HG03159 (cell line): ENCODE measurements around the gene EIF6.

Experiments used
- ATAC-seq: cut with Tn5 transposase; IDR thresholded peaks from one replicate; pipeline ENCODE4 v1.9.1; 2021; ENCODE audit warnings: mild to moderate bottlenecking, moderate library complexity; ENCODE audit not compliant: unreplicated experiment

The EIF6 gene

GRCh38 chr20:35281506-35282101 is 3.0 kb downstream of the EIF6 start:
- ATAC-seq, result no peak

- no peak for ATAC-seq
These were observed 4.0 kb downstream of the EIF6 start for GRCh38 chr20:35280523-35280922.

- ATAC-seq, result no peak
These were observed 4.9 kb downstream of the EIF6 start for GRCh38 chr20:35279533-35280174.

DNA sequence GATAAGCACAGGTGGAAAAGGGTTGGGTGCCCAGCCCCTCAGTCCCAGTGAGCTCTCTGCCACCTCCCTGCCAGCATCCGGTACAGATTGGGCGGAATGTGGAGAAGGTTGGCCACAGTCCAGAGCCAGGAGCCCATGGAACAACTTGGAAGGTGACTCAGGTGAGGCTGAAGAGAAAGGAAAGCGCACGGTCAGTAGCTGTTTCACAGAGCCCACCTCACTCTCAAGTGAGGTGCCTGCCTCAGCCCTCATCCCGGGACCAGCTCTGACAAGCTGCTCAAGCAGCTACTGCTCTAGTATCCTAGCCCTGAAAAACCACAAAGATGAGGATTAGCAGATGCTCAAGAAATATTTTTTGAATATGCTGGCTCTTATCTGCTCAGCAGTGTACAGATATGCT is 5.5 kb downstream of the EIF6 start:
- ATAC-seq, result no peak

DNA sequence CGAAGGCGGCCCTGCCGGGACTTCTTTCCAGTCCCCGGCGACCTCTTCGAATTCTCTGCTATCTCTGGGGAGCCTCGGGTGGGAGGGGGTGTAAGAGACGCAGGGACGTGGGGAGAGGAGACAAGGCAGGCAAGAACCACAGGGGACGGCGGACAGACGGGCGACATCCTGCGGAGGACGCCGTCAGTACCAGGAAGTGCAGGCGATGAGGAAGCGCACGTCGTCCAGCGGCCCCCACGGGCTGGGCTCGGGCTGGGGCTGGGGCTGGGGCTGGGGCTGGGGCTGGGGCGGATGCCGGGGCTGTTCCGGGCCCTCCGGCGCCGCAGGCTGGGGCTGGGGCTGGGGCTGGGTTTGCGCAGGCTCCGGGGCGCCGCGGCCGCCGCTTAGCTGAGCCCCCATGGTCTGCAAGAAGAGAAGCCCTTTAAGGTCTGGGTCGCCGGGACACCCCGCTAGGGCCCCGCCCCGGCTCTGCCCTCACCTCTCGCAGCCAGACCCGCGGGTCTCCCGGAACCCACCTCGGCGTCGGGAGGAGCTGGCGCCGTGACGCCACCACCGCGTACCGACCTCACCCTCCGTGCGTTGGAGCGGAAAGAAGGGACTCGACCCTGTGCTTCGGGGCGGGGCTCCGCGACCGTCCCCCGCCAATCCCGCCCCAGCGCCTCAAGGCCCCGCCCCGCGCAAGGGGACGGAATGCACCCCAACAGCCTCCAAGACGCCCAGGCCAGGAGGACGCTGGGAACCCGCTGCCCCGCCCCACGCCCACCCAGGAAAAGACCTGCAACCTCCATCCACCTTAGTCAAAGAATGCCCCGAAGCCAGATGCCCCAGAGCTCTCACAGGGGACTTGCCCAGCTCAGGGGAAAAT is 6.8 kb downstream of the EIF6 start, which contains the start of gene MMP24OS:
MMP24OS (minus strand) TSS at position 592 of the 865 bp plus-strand sequence; CDS start at position 399, 193 bp downstream.
- peak; percentile 85 for ATAC-seq

GRCh38 chr20:35277127-35277526 is 7.4 kb downstream of the EIF6 start:
- peak; percentile 8 for ATAC-seq

DNA sequence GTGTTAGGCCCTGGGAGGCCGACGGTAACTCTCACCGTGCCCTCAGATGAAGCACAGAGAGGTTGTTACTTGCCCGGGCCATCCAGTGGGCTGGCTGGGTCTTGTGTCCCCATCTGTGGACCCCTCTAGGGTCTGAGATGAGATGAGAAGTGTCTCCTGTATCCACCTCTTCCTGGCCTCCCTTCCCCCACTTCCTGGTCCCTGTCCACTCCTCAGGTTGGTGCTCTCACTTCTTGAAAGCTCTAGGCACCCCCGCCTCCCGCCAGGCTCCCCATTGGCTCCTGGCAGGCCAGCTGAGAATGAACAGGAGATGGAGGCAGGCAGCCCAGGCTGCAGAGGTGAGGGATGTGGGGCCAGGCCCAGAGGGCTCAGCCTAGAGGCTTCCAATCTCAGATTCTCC is 8.2 kb downstream of the EIF6 start:
- no peak for ATAC-seq

DNA sequence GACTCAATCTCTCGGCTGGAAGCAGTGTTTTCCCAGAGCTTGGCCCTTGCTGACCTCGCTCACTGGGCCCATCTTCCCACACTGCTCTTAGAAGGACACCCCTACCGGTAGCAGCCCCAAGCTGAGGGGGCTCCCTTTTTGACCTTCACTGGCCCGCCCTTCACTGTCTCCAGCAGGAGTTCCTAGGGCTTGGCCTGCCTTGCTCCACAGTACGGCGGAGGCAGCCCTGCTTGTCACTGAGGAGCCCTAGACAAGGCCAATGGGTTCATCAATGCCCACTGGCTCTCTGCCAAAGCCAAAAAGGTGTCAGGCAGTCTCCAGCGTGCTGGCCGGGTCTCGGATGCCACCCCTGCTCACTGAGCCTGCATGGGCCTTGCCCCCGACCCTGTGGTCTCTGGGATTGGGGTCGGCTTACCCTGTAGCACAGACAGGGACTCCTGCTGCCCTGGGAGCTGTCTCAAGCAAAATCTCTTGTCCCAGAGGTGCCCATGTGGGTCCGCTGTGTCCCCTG is 8.8 kb downstream of the EIF6 start:
- ATAC-seq, result no peak

- no peak for ATAC-seq
These were observed 10.1 kb downstream of the EIF6 start for GRCh38 chr20:35274172-35275092.

- ATAC-seq, result no peak
These were observed 11.0 kb downstream of the EIF6 start for GRCh38 chr20:35273449-35274171.

DNA sequence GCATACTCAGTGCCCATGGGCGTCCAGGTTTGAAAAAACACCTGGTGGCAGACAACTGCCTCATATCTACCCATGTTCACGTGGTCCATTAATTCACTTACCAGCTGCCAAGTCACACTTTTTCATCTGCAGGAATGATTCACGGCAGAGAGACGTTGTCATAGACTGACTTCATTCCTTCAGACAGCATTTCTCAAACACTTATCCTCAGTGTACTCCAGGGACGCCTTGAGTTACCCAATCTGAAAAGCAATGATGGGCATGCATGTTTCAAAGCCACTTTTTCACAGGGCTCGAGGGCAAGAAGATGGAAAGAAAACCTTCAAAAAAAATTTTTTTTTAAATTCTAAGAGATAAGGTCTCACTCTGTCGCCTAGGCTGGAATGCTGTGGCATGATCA is 12.7 kb downstream of the EIF6 start:
- ATAC-seq, result no peak

- no peak for ATAC-seq
These were observed 13.3 kb downstream of the EIF6 start for GRCh38 chr20:35271073-35271882.

DNA sequence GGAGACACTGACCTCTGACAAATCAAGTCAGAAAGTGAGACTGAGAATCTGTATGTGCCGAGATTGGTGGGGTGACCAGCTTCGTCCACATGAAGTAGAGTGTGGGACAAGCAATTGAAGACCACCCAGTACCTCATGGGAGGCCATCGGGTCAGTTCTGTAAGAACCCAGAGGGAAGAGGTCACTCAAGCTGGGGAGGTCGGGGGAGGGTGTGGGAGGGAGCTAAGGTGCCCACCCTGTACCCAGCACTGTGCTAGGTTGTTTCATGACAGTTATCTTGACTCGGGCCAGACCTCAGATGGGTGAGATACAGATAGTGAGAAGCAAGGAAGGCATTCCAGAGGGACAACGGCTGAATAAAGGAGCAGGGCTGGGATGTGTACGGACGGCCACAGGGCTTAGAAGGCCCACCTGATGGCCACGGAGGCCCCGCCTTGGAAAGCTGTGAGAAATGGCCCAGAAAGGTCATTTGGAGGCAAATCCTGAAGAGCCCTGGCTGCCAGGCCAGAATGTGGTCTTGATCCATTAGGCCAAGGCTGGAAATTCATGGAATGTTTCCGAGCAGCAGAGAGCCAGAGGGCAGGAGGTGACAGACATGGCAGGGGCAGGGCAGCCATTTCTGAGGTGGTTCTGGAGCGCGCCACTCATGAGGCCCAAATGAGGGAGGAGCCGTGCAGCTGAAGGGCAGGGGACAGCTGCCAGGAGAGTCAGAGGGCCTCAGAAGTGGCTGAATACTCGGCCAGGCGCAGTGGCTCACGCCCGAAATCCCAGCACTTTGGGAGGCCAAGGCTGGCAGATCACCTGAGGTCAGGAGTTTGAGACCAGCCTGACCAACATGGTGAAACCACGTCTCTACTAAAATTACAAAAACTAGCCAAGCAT is 14.3 kb downstream of the EIF6 start:
- ATAC-seq, result no peak

- ATAC-seq, result no peak
These were observed 15.4 kb downstream of the EIF6 start for GRCh38 chr20:35269055-35269781.

DNA sequence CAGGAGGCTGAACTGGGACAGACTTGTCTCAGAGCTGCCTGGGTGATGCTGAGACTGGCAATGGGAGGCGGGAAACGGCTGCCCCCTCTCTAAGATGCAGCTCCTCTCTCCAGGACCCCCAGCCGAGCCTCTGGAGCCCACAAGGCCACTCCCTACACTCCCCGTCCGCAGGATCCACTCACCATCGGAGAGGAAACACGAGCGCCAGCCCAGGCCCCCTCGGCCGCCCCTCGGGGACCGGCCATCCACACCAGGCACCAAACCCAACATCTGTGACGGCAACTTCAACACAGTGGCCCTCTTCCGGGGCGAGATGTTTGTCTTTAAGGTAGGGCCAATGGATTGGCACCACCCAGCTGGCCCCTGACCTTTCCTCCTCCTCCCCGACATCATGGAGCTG is 17.5 kb downstream of the EIF6 start:
- ATAC-seq, result no peak

- ATAC-seq, result no peak
These were observed 19.8 kb downstream of the EIF6 start for GRCh38 chr20:35264755-35265154.

- ATAC-seq, result no peak
These were observed 20.8 kb downstream of the EIF6 start for GRCh38 chr20:35263532-35264341.
